HG03064 (cell line): ENCODE results near the gene TGIF1.

Source experiments
- ATAC-seq: cut with Tn5 transposase; IDR thresholded peaks from one replicate; pipeline ENCODE4 v1.9.1; 2021; ENCODE audit warnings: low read depth; ENCODE audit not compliant: unreplicated experiment

The TGIF1 gene

DNA sequence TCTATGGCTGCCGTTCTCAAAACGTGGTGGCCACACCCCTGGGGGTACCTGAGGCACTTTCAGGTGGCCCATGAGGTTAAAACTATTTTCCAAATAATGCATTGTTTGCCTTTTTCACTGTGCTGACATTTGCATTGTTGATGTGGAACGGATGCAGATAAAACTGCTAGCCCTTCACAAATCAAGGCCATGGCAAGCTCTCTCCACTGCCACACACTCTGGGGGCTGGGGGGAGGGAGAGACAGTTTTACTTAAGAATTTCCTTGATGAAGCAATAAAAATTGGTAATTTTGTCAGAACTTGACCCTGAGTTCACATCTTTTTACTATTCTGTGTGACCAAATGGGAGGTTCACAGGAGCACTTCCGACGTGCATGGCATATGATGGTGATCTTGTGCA is 22.0 kb upstream of the TGIF1 start:
- ATAC-seq, result no peak

- ATAC-seq, result no peak
Observed at GRCh38 chr18:3429121-3429520, 20.9 kb upstream of the TGIF1 start.

DNA sequence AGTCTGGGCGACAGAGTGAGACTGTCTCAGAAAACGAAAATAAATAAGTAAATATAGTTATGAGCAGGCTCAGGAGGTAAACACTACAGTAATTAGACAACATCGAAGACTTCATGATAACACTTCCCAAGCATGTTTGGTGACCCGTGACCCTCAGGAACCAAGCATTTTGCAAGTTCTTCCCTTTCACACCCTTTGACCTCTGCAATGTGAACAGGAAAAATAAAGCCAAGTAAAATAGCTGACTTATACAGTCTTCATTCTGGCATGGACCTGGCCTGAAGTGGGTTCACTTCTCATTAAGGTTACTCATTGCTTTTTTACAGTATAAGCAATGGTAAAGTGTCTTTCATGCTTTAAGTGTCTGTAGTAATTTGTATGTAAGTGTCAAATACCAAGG is 15.3 kb upstream of the TGIF1 start:
- no peak for ATAC-seq

DNA sequence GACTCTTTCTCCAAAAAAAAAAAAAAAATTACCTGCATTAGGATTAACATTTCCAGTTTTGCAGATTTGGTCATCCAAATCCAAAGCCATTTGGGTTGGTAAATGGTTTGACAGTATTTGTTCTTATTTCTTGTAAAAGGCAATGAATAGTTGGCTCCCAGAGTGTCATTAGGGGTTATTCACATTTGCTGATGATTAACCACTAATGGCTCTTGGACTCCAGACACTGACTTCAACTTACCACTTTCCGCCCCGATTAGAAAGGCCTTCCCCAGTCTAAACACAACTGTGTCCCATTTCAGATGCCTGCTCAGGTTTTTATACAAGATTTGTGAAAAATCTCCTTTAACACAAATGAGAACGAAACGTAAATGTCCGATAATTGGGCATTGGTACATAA is 9.6 kb upstream of the TGIF1 start:
- ATAC-seq, result no peak

- ATAC-seq, result no peak
Observed at GRCh38 chr18:3441290-3441689, 8.7 kb upstream of the TGIF1 start.

DNA sequence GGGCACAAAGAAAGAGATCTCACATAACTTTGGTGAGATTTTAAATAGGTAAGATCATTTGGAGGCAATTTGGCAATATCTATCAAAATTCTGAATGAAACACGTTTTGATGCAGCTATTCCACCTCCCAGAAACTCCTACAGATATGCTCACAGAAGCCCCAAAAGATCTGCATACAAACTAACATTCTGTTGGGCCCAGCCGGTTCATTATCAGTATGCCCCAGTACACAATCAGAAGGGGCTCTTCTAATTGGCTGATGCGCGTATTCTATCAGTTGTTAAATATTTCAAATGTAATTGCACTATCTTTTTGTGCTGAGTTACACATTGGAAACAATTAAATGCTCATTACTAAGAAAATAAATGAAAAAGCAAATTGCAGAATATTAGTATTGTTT is 7.1 kb upstream of the TGIF1 start:
- ATAC-seq, result no peak

- no peak for ATAC-seq
Observed at GRCh38 chr18:3444296-3444695, 5.7 kb upstream of the TGIF1 start.

- ATAC-seq, result no peak
Observed at GRCh38 chr18:3444954-3445353, 5.0 kb upstream of the TGIF1 start.

- no peak for ATAC-seq
Observed at GRCh38 chr18:3447068-3447894, 2.7 kb upstream of the TGIF1 start.

GRCh38 chr18:3447895-3448837 is 1.8 kb upstream of the TGIF1 start:
- ATAC-seq, result peak; percentile 57

GRCh38 chr18:3448838-3449511 is 997 bp upstream of the TGIF1 start:
- no peak for ATAC-seq

DNA sequence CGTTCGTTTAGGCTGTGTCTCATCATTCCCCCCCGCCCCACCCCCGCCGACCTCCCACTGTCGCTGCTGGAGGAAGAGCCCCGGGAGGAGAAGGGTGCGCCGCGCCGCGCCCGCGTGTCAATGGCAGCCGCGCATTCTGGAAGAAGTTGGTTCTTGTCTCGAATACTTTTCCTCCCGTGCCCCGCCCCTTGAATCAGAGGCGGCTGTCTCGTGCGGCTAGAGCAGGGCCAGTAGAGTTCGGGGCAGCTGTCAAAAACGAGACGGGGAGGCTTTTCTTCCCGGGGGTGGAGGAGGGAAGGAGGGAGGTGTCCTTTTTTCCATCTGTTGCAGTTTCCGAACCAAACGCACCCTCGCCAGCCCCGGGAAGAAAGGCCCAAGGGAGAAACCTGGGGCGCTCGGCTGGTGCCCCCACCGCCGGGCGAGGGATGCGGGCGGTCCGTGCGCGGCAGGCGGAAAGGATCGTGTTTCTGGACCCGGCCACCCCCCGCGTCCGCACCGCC is 410 bp upstream of the TGIF1 start:
- ATAC-seq, result no peak

- no peak for ATAC-seq
Observed at GRCh38 chr18:3450799-3451182, 819 bp downstream of the TGIF1 start.

GRCh38 chr18:3451183-3451988 is 1.4 kb downstream of the TGIF1 start:
- ATAC-seq, result no peak

GRCh38 chr18:3451989-3452749 is 2.2 kb downstream of the TGIF1 start:
- no peak for ATAC-seq

DNA sequence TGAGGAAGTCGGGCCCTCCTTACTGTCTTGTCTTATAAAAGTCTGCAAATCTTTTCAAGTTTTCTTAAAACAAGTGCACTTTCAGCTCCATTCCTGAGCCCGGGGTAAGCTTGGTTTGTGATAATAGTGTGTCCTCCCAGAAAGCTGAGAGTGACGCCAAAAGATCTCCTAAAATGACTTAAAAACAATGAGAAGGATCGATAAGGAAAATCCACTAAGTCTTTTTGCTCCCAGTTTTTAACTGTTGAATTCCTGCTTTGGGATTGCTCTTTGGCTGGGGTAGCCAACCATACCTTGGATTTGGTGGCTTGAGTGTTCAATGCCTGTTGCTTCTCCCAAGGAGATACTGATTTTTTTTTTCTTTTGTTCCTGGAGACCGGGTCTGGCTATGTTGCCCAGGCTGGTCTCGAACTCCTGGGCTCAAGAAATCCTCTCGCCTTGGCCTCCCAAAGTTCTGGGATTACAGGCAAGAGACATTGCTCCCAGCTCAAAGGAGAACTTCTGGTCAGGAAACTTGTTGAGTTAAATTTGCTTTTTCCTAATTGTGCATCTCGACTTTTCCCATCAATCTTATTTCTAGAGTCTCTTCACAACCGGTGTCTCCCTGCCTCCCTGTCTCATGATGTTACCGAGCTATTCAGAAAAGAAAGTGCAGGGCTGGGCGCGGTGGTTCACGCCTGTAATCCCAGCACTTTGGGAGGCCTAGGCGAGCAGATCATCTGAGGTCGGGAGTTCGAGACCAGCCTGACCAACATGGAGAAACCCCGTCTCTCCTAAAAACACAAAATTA is 3.0 kb downstream of the TGIF1 start:
- ATAC-seq, result no peak

- ATAC-seq, result peak; percentile 33
Observed at GRCh38 chr18:3453540-3454364, 3.8 kb downstream of the TGIF1 start.
